Prostate gland (tissue), 2 donors: Measurements from ENCODE around the gene SPATA31C1.

ENCODE experiments used
- POLR2A ChIP-seq: fragments of 450-650 bp; IDR thresholded peaks from one replicate; pipeline ENCODE4 v1.6.1; 2016; ENCODE audit warnings: antibody characterized with exemption, mild to moderate bottlenecking
- POLR2AphosphoS5 ChIP-seq: sonication (generic); formaldehyde crosslinking; IDR thresholded peaks from one replicate; pipeline ENCODE4 v1.6.1; 2017; ENCODE audit warnings: antibody characterized with exemption
- TF ChIP-seq, protein P1 (sequence below), 4 experiments: fragments of 200-600 bp in 2 of 4; fragments of 450-650 bp in 2 of 4; sonication (generic) in 2 of 4; IDR thresholded peaks; 1 replicate in 3 of 4; 2 replicates in 1 of 4; pipeline ENCODE4 v1.5.1; 2016 to 2019; ENCODE audit warnings: antibody characterized with exemption in 4 of 4, mild to moderate bottlenecking in 2 of 4, moderate library complexity in 2 of 4

DNA sequence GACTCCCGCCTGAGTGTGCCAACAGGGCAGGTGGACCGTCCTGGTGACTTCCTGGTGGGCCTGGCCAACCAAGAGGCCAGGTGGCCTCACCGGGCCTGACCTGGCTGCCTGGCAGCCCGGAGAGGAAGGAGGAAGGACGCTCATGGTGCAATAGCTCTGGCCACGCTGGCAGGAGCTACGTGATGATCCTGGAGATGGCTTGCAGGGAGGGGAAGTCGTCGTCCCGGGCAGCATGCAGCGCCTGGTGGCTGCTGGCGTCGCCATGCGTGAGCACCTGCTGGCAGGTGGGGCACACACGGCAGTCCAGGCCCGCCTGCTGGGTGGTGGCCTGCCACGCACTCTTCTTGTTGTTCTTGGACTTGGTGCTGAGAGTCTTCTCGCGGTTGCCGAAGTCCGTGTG lies 26.3 kb downstream of the SPATA31C1 start:
- TF ChIP-seq, protein P1, sequence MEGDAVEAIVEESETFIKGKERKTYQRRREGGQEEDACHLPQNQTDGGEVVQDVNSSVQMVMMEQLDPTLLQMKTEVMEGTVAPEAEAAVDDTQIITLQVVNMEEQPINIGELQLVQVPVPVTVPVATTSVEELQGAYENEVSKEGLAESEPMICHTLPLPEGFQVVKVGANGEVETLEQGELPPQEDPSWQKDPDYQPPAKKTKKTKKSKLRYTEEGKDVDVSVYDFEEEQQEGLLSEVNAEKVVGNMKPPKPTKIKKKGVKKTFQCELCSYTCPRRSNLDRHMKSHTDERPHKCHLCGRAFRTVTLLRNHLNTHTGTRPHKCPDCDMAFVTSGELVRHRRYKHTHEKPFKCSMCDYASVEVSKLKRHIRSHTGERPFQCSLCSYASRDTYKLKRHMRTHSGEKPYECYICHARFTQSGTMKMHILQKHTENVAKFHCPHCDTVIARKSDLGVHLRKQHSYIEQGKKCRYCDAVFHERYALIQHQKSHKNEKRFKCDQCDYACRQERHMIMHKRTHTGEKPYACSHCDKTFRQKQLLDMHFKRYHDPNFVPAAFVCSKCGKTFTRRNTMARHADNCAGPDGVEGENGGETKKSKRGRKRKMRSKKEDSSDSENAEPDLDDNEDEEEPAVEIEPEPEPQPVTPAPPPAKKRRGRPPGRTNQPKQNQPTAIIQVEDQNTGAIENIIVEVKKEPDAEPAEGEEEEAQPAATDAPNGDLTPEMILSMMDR (IDR thresholded peaks at IDR 0.05), result no peak
- TF ChIP-seq POLR2A (no peak), POLR2AphosphoS5 (no peak)
